B cell (primary cell): ENCODE data around the gene CELA3B. TPM values are rescaled to one million over a fixed set of nuclear protein-coding genes. Genes with fewer than 3 reads are reported as not detected.

ENCODE experiments used
- ATAC-seq: fragments of 200-7000 bp; cut with Tn5 transposase; one replicate; pipeline ENCODE4 v1.10.0; 2021; ENCODE audit warnings: low read depth, mild to moderate bottlenecking, moderate number of reproducible peaks, moderate library complexity
- CTCF ChIA-PET: fragments of 350-600 bp; sonication (Branson Sonifier 250); formaldehyde crosslinking; loops from one replicate; lab custom pipeline; 2021; ENCODE audit warnings: antibody characterized with exemption, inconsistent platforms; lab: Charles Lee
- POLR2A ChIA-PET: fragments of 350-600 bp; sonication (Branson Sonifier 250); formaldehyde crosslinking; loops from one replicate; lab custom pipeline; 2021; ENCODE audit warnings: antibody characterized with exemption; lab: Charles Lee
- DNase-seq: peaks from one replicate; pipeline ENCODE4 v3.0.0; 2013
- H2AFZ ChIP-seq: 2 replicates; pipeline ENCODE4 v1.6.1; 2012; ENCODE audit warnings: mild to moderate bottlenecking, low read depth, low read length; ENCODE audit not compliant: insufficient read depth, poor library complexity, severe bottlenecking
- H3K27ac ChIP-seq, 2 donors: 1 replicate in 1 of 2; 2 replicates in 1 of 2; pipeline ENCODE4 v1.5.1; 2012 to 2013; ENCODE audit warnings: low read length in 2 of 2, mild to moderate bottlenecking in 2 of 2, moderate library complexity in 1 of 2
- H3K27me3 ChIP-seq, 4 experiments: fragments of 200-600 bp in 1 of 4; sonication (generic) in 1 of 4; replicated peaks in 1 of 4; 1 replicate in 2 of 4; 2 replicates in 2 of 4; pipeline versions ENCODE4 v1.6.1 to v1.7.0; 2013 to 2016; ENCODE audit warnings: low read length in 3 of 4, mild to moderate bottlenecking in 2 of 4, mixed read lengths in 1 of 4, moderate library complexity in 1 of 4; ENCODE audit not compliant: insufficient read depth in 4 of 4, control insufficient read depth in 3 of 4; ENCODE audit errors: control extremely low read depth in 1 of 4
- H3K36me3 ChIP-seq, 2 experiments: replicated peaks in 1 of 2; 1 replicate in 1 of 2; 2 replicates in 1 of 2; pipeline versions ENCODE4 v1.6.1 to v1.7.1; 2013; ENCODE audit warnings: low read length in 1 of 2; ENCODE audit not compliant: insufficient read depth in 2 of 2, control insufficient read depth in 1 of 2; ENCODE audit errors: control extremely low read depth in 1 of 2, extremely low read depth in 1 of 2
- H3K4me1 ChIP-seq, 2 donors: fragments of 200-600 bp in 1 of 2; sonication (generic) in 1 of 2; 1 replicate in 1 of 2; 2 replicates in 1 of 2; pipeline versions ENCODE4 v1.5.1 to v1.6.1; 2013 to 2017; ENCODE audit warnings: low read length in 2 of 2; ENCODE audit not compliant: control insufficient read depth in 2 of 2, insufficient read depth in 2 of 2
- H3K4me2 ChIP-seq: replicated peaks from 2 replicates; pipeline ENCODE3; 2012; ENCODE audit warnings: mild to moderate bottlenecking, low read depth, low read length; ENCODE audit not compliant: poor library complexity, severe bottlenecking
- H3K4me3 ChIP-seq, 5 experiments: fragments of 200-600 bp in 1 of 5; sonication (generic) in 1 of 5; 1 replicate in 3 of 5; 2 replicates in 2 of 5; pipeline versions ENCODE4 v1.5.1 to v1.7.0; 2011 to 2016; ENCODE audit warnings: low read length in 4 of 5, mild to moderate bottlenecking in 4 of 5, low read depth in 2 of 5, control low read depth in 1 of 5, moderate library complexity in 1 of 5; ENCODE audit not compliant: insufficient read depth in 1 of 5; ENCODE audit errors: control extremely low read depth in 1 of 5, extremely low read depth in 1 of 5
- H3K79me2 ChIP-seq: fragments of 200-600 bp; sonication (generic); one replicate; pipeline ENCODE4 v1.6.0; 2016; ENCODE audit warnings: low read length; ENCODE audit not compliant: control insufficient read depth, insufficient read depth
- H3K9ac ChIP-seq: fragments of 200-600 bp; sonication (generic); 2 replicates; pipeline ENCODE4 v1.6.1; 2017; ENCODE audit warnings: mild to moderate bottlenecking, low read length, moderate library complexity
- H3K9me3 ChIP-seq, 3 donors: one replicate each; pipeline versions ENCODE4 v1.6.1 to v1.7.1; 2013; ENCODE audit warnings: low read length in 2 of 3; ENCODE audit not compliant: control insufficient read depth in 2 of 3, insufficient read depth in 1 of 3; ENCODE audit errors: control extremely low read depth in 1 of 3
- H4K20me1 ChIP-seq: 2 replicates; pipeline ENCODE4 v1.6.0; 2012; ENCODE audit warnings: mild to moderate bottlenecking, low read length; ENCODE audit not compliant: insufficient read depth, control insufficient read depth, poor library complexity, severe bottlenecking
- H3K27ac Mint-ChIP-seq: one replicate; pipeline ENCODE4 v1.8.0; 2021; ENCODE audit warnings: mixed read lengths
- H3K27me3 Mint-ChIP-seq: one replicate; pipeline ENCODE4 v1.8.0; 2021; ENCODE audit warnings: mixed read lengths
- H3K4me1 Mint-ChIP-seq: one replicate; pipeline ENCODE4 v1.8.0; 2021; ENCODE audit warnings: mixed read lengths
- H3K4me3 Mint-ChIP-seq: one replicate; pipeline ENCODE4 v1.8.0; 2021; ENCODE audit warnings: mixed read lengths
- H3K9me3 Mint-ChIP-seq: one replicate; pipeline ENCODE4 v1.8.0; 2022; ENCODE audit warnings: mixed read lengths; ENCODE audit not compliant: insufficient read depth
- CTCF ChIP-seq: fragments of 200-600 bp; IDR thresholded peaks from one replicate; pipeline ENCODE4 v1.8.0; 2022; ENCODE audit warnings: antibody characterized with exemption, mild to moderate bottlenecking
- EZH2 ChIP-seq: IDR thresholded peaks from 2 replicates; pipeline ENCODE4 v1.6.1; 2012; ENCODE audit warnings: borderline replicate concordance, low read depth, mild to moderate bottlenecking, moderate library complexity, low read length; ENCODE audit not compliant: insufficient read depth, poor library complexity, severe bottlenecking
- WGBS: methylation state at CpG from one replicate; pipeline ENCODE4 v1.1.5; 2013; ENCODE audit warnings: missing lambda C conversion rate; ENCODE audit not compliant: insufficient coverage; 5-methylcytosine and 5-hydroxymethylcytosine counted together
- intact Hi-C: fragments of 100-400 bp; cut with micrococcal nuclease; formaldehyde crosslinking; loops from one replicate; pipeline ENCODE4 v1.10.0; 2022
- polyA plus RNA-seq: library from polyadenylated mRNA; depleted of rRNA; stranded (reverse); fragments of >200 nt; gene quantifications from 2 replicates; pipeline ENCODE4 v1.2.3, GENCODE V29; 2012
- total RNA-seq, 2 donors: library from RNA; stranded (reverse); fragments of 120-200 nt in 1 of 2; gene quantifications; 1 replicate in 1 of 2; 2 replicates in 1 of 2; pipeline versions ENCODE4 v1.2.3 to v1.2.4, GENCODE V29; 2013 to 2022

CELA3B gene
- total and polyA plus RNA-seq, 2 donors (not counting 1 experiment from before 2014, with no cell fraction given) = not detected

GRCh38 chr1:21930080-21930571, 46.7 kb upstream of the CELA3B start:
- H3K27ac ChIP-seq = no peak overlapping the region
- H3K4me2 ChIP-seq = no peak overlapping the region
- CTCF ChIA-PET = no interaction called here
- TF ChIP-seq CTCF = no peak
- TF ChIP-seq EZH2 = no peak
- H3K27me3 ChIP-seq = peaks cover 0 to 15% (median 0%) of the 10 kb centered on the region in 4 experiments
- Mint-ChIP-seq H3K4me3 (no peak overlapping the region), H3K4me1 (no peaks in the 10 kb centered on the region), H3K27ac (no peak overlapping the region), H3K9me3 (no peaks in the 10 kb centered on the region), H3K27me3 (peaks cover 10% of the 10 kb centered on the region)
- no peak overlapping the region for H3K9ac ChIP-seq
- DNase-seq = no peak
- no peaks in the 10 kb centered on the region for H3K79me2 ChIP-seq
- H3K9me3 ChIP-seq = peaks cover 0 to 4% (median 0%) of the 10 kb centered on the region in 3 donors
- no peak overlapping the region for H3K4me3 ChIP-seq
- H3K36me3 ChIP-seq = no peaks in the 10 kb centered on the region
- H4K20me1 ChIP-seq = no peaks in the 10 kb centered on the region
- H3K4me1 ChIP-seq = no peaks in the 10 kb centered on the region
- POLR2A ChIA-PET = no interaction called here
- ATAC-seq = no peak
- no peak overlapping the region for H2AFZ ChIP-seq
- whole genome bisulfite sequencing = 65% methylated on average over 6 of the region's 8 CpGs
- intact Hi-C loops = no loop called here

- H3K9ac ChIP-seq = no peak overlapping the region
- no peaks in the 10 kb centered on the region for H4K20me1 ChIP-seq
- POLR2A ChIA-PET = no interaction called here
Measured at GRCh38 chr1:21930629-21931170, 46.1 kb upstream of the CELA3B start.

More at GRCh38 chr1:21930629-21931170, 46.1 kb upstream of the CELA3B start:
- Mint-ChIP-seq H3K27me3 (peaks cover 14% of the 10 kb centered on the region), H3K9me3 (no peaks in the 10 kb centered on the region), H3K4me1 (peaks cover 3% of the 10 kb centered on the region), H3K27ac (no peak overlapping the region), H3K4me3 (no peak overlapping the region)
- CTCF ChIA-PET = no interaction called here
- Histone ChIP-seq H3K4me3 (no peak overlapping the region), H3K4me2 (no peak overlapping the region), H2AFZ (no peak overlapping the region), H3K79me2 (no peaks in the 10 kb centered on the region), H3K4me1 (no peaks in the 10 kb centered on the region), H3K9me3 (peaks cover 0 to 4% (median 0%) of the 10 kb centered on the region in 3 donors), H3K27ac (no peak overlapping the region), H3K27me3 (peaks cover 0 to 17% (median 0%) of the 10 kb centered on the region in 4 experiments), H3K36me3 (no peaks in the 10 kb centered on the region)
- intact Hi-C loops = no loop called here
- no peak for ATAC-seq
- DNase-seq = no peak
- 100% methylated on average over 1 of the region's 6 CpGs for WGBS
- TF ChIP-seq EZH2 = no peak
